Posterior cingulate gyrus (tissue), 11 donors: ENCODE results near the gene CANX.
A peak's percentile ranks its signal among the peaks of the same experiment; 100 is the strongest.
"Not testable (repeated sequence)": the region's sequence is repeated elsewhere in the genome, so short reads cannot be mapped to it uniquely, and the experiment has no call there.

ENCODE experiments used
- DNase-seq, 10 donors: peaks; one replicate each; pipeline versions ENCODE4 v3.0.0 to v3.0.0-alpha.2; 2020 to 2021; ENCODE audit warnings: mixed read lengths in 3 of 10
- intact Hi-C: fragments of 100-400 bp; cut with DNase I; formaldehyde crosslinking; loops from one replicate; pipeline ENCODE4 v1.15.1; 2023

The CANX gene, protein sequence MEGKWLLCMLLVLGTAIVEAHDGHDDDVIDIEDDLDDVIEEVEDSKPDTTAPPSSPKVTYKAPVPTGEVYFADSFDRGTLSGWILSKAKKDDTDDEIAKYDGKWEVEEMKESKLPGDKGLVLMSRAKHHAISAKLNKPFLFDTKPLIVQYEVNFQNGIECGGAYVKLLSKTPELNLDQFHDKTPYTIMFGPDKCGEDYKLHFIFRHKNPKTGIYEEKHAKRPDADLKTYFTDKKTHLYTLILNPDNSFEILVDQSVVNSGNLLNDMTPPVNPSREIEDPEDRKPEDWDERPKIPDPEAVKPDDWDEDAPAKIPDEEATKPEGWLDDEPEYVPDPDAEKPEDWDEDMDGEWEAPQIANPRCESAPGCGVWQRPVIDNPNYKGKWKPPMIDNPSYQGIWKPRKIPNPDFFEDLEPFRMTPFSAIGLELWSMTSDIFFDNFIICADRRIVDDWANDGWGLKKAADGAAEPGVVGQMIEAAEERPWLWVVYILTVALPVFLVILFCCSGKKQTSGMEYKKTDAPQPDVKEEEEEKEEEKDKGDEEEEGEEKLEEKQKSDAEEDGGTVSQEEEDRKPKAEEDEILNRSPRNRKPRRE

DNA sequence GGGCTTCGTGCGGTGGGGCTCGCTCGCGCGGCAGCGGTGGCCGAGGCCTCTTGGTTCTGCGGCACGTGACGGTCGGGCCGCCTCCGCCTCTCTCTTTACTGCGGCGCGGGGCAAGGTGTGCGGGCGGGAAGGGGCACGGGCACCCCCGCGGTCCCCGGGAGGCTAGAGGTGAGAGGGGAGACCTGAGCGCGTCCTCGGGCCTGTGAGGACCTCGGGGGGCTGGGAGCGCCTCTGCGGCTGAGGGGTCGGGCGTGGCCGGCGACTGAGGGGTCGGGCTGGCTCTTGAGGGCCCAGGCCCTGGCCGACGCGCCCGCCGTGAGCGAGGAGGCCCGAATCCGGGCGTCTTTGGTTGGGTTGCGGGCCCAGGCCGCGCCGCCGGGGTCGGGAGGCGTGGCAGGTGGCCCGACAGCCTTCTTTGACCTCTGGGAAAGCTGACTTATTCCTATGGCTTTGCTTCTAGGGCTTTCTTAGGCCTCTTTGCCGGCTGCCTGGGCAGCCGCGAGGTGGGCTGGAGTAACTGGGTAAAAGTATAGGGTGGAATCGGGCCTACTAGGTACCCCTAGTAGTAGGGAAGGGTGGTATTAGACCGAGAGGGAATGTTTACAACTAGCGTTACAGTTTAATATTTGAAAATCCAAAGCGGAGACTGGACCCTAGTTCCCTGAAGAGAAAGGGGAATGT, at the start of gene CANX:
Gene CANX, plus strand, starts transcription at position 33 of the 681 bp plus-strand sequence. CDS start 6,715 bp downstream, outside the sequence.
- intact Hi-C loops = loop anchor here (1.0 kb wide), 2 partner anchors 21 to 33 kb away; partner anchors contain the start of gene MAML1
- no peak for DNase-seq

DNA sequence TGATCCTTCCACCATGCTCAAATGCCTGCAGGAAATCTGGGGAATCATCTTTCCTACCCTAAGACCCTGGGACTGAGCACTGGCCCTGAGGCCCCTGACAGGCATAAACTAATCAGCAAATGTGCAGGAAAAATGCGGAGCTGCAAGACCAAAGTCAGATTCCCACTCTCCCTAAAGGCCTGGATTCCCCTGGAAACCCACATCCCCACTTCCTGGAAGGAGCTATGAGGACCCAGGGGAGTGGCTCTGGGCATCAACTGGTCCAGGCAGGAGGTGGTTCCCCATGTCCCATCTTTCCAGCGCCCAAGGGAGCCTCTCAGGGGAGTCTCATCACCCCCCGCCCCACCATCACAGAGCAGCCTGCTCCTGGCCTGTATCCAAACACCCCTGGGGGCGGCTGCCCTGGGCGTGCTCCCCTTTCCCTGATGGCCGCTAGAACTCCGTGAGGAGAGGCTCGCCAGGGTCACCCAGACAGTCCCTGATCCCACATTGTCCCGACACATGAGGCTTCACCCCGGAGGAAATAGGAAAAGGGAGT, 49.5 kb upstream of the CANX start:
- intact Hi-C loops = not testable (repeated sequence)

DNA sequence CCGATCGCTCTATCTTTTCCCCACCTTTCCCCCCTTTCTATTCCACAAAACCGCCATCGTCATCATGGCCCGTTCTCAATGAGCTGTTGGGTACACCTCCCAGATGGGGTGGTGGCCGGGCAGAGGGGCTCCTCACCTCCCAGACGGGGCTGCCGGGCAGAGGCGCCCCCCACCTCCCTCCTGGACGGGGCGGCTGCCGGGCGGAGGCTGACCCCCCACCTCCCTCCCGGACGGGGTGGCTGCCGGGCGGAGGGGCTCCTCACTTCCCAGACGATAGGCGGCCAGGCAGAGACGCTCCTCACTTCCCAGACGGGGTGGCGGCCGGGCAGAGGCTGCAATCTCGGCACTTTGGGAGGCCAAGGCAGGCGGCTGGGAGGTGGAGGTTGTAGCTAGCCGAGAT, 48.5 kb upstream of the CANX start:
- DNase-seq, intact Hi-C loops: not testable (repeated sequence)

More for the DNA sequence above, 49.5 kb upstream of the CANX start:
- not testable (repeated sequence) for DNase-seq

DNA sequence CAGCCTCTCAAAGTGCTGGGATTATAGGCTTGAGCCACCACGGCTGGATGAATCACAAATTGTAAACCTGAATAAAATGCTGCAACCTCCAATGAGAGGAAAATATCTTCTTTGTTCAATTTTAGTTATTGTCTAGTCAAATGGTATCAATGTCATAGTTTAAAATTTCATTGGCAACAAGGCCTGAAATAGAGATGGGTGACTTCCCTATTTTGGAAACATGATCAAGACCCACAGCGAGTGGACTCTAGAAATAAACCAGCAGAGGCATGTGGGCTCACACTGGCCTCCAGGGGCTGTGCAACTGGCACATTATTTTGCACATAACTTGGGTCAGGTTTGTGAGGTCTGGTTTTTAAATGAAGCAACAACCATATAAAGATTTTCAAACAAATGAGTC, 45.6 kb upstream of the CANX start:
- DNase-seq, intact Hi-C loops: not testable (repeated sequence)

DNA sequence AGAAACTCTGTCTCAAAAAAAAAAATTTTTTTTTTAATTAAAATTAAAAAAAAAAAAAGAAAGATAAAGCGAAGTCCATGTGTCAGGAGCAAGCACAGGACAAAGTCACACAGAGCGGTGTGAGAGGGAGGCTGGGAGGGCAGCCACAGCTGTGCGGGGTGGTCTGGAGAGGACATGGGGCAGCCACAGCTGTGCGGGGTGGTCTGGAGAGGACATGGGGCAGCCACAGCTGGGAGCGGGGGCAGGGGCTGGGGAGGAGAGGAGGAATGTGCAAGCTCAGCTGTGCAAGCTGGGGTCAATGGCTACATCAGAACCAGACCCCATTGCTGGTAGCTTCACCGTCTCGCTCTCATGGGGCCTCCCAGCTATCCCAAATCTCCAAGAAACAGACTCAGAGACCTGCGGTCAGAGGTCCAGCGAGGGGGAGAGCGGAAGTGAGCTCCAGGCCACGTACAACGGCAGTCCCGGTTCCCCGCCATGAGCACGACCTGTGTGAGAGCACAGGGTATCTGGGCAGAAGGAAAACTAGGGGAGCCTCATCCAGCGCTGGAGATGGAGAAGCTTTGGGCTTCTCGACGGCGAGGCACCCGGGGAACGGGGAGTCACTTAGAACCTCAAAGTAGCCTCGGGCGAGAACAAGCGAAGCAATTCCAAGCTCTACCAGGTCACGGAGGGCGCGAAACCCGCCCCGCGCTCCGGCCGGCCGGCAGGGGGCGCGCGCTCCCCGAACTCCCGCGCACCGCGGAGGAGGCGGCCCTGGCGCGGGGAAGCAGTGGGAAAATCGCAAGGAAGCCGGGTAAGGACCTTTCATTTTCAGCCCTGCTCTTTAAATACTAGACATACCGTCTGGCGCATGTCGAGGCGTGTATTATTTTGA, 41.2 kb upstream of the CANX start:
- intact Hi-C loops, DNase-seq: not testable (repeated sequence)

DNA sequence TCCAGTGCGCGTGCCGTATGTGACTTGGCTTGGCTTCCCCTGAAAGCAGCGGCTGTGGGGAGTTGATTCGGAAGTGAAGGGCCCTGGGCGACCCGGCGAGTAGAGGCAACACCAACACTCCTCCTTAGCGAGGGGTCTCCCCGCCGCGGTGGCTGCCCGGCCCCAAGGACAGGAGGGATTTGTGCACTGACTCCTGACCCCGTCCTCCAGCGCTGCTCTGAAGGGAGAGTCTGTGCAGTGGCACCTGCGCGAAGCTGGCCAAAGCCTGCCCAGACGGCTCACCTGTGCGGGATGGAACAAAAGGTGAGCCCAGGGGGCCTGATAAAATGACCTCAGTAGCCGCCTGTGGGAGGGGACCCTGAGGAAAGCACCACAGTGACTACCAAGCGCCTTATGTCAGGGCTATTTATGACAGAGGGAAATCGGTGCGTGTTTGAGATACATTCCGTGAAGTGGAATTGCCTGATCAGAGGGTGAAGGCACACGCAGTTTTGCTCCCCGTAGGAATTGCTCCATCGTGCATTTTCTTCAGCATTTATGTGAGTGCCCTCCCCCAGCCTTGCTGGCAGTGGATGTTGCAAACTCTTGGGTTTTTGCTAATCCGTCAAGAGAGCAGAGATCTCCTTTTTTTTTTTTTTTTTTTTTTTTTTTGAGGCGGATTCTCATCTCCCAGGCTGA, 40.4 kb upstream of the CANX start:
- intact Hi-C loops = not testable (repeated sequence)
- peak in 2 of 10 donors; percentile 19 to 21 for DNase-seq

DNA sequence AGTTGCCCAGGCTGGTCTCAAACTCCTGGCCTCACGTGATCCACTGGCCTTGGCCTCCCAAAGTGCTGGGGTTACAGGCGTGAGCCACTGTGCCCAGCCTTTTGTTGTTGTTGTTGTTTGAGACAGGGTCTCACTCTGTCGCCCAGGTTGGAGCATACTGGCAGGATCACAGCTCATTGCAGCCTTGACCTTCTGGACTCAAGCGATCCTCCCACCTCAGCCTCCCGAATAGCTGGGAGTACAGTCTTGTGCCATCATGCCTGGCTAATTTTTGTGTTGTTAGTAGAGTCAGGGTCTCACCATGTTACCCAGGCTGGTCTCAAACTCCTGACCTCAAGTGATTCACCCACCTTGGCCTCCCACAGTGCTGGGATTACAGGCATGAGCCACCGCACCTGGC, 37.1 kb upstream of the CANX start:
- intact Hi-C loops, DNase-seq: not testable (repeated sequence)

DNA sequence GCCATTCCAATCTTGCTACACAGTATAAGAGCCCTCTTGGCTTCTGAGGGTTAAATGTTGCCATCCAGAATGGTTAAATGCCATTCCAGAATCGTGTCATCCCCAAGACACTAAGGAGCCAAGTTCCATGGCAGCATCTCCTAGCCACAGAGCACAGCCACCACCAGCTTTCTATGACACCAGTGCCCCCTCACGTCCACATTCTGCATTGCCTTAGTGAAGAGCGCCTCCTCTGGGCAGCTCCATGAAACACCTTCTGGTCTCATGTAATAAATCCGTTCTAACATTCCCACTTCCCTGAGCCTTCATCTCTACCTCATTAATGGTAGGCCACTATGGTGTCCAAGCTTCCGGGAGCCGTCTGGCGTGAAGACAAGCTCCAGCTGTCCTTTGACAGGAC, 30.4 kb upstream of the CANX start:
- DNase-seq = peak in 5 of 10 donors; percentile 11 to 90 (median 26)
- intact Hi-C loops = no loop called here

DNA sequence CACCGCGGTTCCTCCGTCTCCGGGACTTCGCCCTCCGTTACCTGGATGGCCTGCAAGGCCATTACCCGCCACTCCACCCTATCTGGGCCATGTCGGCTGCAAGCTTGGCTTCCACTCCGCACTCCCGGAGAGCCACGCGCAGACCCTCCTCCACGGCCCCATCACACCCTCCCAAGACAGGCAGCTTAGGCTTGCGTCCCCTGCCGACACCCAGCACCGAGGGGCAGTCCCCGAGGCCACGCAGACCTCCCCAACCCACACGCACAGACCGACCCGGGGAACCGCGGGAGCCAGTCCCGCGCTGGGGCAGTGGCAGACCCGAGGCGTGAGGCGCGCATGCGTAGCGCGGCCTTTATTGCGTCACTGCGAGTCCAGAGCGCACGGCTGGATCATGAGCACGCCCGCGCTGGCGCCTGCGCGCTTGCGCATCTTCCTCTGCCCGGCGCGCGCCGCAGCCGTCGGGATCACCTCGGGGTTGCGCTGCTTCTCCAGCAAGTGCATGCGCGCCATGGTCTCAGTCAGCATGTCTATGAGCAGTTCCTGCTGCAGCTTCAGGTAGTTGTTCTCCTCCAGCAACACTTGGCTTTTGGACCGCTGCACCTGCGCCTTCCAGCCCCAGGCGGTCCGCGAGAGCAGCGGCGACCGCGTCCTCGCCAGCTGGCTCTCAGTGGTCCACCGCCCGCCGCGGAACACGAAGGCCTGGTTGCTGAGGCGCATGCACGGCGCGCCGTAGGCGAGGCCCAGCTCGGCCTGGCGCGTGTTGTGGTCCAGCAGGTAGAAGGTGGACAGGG, 20.3 kb upstream of the CANX start:
- DNase-seq = peak; percentile 85 to 99 (median 94)
- intact Hi-C loops = loop anchor here (1.0 to 5.0 kb wide), 2 partner anchors 20 to 129 kb away; partner anchors contain the start of genes CANX and MGAT4B

DNA sequence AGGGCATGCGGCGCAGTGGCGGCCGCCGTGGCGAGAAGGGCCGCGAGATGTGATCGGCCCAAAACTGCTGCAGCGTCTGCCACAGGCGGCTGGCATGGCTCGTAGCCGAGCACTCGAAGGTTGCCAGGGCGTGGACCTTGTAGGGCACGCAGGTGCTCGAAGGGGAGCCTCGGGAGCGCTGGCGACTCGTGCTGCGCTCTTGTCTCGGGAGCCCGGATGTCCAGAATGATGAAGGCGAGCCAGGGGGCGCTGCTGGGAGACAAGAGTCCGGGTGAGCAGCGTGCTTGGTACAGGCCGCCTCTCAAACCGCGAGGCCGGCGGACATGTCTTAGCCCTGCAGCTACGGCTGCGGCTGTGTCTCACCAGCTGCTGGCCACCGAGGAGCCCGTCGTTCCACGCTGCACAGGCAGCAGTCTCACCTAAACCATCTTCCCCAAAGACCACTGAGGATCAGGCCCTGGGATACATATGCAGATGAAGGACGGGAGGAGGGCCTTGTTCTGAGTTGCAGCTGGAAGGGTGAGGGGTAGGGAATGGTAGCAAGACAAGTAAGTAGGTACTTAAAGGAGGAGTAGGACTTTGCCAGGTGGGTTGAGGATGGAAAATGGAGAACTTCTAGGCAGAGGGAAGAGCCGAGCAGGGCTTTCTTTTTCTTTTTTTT, 19.6 kb upstream of the CANX start:
- intact Hi-C loops = loop anchor here (5.0 kb wide), 1 partner anchor 128 kb away; the partner anchor contains the start of gene MGAT4B
- peak; percentile 43 to 92 (median 53) for DNase-seq

DNA sequence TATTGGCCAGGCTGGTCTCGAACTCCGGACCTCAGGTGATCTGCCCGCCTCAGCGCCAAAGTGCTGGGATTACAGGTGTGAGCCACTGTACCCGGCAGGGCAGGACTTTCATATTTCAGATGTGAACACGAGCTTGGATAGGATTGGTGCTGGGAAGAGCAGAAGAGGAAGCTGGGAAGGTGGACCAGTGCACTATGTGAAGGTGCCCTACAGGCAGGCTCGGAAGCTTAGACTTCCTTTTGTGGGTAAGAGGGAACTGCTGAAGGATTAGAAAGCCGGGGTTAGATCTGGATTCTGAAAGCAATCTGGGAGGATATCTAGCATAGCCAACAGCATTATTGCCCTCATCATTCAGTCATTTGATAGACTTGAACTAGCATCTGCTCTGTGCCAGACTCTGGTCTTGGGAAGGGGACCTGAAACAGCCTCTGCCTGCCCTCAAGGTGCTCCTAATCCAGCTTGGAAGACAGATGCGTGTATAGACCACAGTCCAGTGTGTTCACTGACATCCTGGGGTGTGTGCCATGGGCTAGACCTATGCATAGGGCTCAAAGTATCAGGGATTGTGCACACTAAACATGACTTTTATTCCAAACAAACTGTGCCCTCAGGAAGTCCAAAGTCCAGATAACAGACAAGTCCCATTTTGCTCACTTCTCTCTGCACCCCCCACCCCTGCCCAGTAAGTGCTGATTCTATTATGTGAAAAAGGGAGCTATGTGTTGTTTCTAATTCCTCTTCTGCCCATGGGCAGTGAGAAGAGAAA, 18.6 kb upstream of the CANX start:
- DNase-seq = peak in 1 of 10 donors; percentile 23
- intact Hi-C loops = no loop called here

DNA sequence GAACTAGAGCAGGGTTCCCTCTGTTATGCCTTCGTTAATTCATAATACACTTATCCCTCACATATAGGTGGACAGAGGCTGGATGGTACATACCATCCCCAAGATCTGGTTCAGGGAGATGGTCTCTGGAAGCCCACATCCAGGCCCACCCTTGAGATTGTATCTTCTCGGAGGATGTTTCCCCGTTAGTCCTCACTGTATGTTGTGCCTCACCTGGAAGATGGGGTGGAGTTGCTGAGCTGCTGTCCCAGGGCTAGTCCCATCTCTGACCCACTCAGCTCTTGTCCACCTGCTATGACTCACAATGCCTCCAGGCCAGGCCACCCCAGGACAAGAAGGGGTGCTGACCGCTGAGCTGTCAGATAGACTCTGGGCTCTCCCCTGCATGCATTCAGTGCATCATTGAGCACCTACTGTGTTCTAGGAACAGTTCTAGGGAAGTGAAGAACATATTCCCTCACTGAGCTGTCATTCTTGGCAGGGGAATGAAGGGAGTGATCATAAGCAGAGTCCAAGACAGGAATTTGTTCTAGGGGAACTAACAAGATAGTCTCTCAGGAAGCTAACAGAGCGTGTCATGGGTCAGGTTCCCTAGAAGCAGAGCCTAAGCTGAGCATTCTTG, 17.9 kb upstream of the CANX start, which contains the start of gene CBY3:
Gene CBY3, minus strand, starts transcription at position 255 of the 622 bp plus-strand sequence. Its CDS starts 116 bp downstream, at position 139.
- intact Hi-C loops = no loop called here
- DNase-seq = peak in 1 of 10 donors; percentile 38

DNA sequence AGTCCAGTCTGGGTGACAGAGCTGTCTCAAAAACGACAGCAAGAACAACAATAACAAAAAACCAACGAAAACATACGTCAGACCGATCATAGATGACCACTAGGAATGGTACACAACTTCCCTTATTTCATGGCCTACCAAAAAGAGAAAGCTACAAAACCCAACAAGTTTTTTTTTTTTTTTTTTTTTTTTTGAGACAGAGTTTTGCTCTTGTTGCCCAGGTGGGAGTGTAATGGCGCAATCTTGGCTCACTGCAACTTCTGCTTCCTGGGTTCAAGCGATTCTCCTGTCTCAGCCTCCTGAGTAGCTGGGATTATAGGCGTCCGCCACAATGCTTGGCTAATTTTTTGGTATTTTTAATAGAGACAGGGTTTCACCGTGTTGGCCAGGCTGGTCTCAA, 9.6 kb upstream of the CANX start:
- intact Hi-C loops, DNase-seq: not testable (repeated sequence)

DNA sequence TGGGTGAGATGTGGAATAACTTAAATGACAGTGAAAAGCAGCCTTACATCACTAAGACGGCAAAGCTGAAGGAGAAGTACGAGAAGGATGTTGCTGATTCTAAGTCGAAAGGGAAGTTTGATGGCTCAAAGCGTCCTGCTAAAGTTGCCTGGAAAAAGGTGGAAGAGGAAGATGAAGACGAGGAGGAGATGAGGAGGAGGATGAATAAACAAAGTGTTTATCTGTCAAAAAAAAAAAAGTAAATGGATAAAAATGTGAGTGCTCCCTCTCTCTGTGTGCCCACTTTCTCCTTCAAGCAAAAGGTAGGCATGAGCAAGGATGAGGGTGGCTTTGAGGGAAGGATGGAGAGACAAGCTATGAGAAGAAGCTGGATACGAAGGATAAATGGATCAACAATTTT, 4.2 kb upstream of the CANX start:
- DNase-seq = no peak
- intact Hi-C loops = no loop called here

DNA sequence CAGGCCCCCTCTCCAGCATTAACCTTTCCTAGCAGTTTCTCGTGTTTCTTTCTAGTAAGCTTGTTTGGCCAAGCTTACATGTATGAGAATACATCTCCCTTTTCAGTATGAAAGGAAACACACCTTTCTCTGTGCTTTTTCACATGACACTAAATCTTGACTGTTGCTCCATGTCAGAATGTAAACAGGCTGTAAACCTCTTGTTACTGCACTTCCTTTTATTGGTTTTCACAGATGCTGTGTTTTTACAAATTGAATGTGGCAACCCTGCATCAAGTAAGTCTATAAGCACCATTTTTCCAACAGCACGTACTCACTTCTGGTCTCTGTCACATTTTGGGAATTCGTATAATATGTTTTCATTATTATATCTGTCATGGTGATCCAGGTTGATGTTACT, 2.2 kb upstream of the CANX start:
- intact Hi-C loops = no loop called here
- no peak for DNase-seq

DNA sequence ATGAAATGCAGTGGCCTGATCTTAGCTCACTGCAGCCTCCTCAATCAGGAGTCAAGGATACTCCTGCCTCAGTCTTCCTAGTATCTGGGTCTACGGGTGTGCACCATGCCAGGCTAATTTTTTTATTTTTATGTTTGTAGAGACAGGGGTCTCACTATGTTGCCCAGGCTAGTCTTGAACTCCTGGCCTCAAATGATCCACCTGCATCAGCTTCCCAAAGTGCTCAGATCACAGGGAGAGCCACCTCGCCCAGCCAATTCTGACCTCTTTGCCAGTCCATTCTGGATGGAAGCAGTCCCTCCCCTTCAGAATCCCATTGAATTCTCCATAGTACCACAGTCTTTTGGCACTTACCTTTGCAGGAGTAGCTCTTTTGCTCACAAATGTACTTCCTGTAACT, 1.7 kb upstream of the CANX start:
- intact Hi-C loops = no loop called here

More for the DNA sequence above, 1.7 kb upstream of the CANX start:
- no peak for DNase-seq
